Panc1 (cell line): ENCODE results near the gene MLANA. TPM values are rescaled to one million over a fixed set of nuclear protein-coding genes. Genes with fewer than 3 reads are reported as not detected.

Source experiments
- ATAC-seq: fragments of 200-7000 bp; cut with Tn5 transposase; 2 replicates; pipeline ENCODE4 v1.9.1; 2020; ENCODE audit warnings: mild to moderate bottlenecking, moderate library complexity
- BruUV-seq: library from RNA; stranded (reverse); fragments of 400-500 nt; replicated peaks from 2 replicates; lab custom pipeline; 2021; lab: Mats Ljungman, UMichigan
- CTCF ChIA-PET: fragments of 300-600 bp; sonication (Branson Sonifier 250); formaldehyde crosslinking; loops from one replicate; lab custom pipeline; 2022; ENCODE audit warnings: antibody characterized with exemption; lab: Charles Lee
- POLR2A ChIA-PET: fragments of 300-600 bp; sonication (Branson Sonifier 250); formaldehyde crosslinking; loops from one replicate; lab custom pipeline; 2022; ENCODE audit warnings: antibody characterized with exemption; lab: Charles Lee
- DNase-seq: peaks from one replicate; pipeline ENCODE4 v3.0.0-alpha.2; 2010; ENCODE audit warnings: low read depth, low spot score
- H3K27ac ChIP-seq: 2 replicates; pipeline ENCODE4 v1.5.1; 2011; ENCODE audit warnings: mild to moderate bottlenecking, low read length, inconsistent platforms
- H3K27me3 ChIP-seq: fragments of 200-500 bp; sonication (Bioruptor generic); 2 replicates; pipeline ENCODE4 v1.6.0; 2014; ENCODE audit warnings: low read length, inconsistent platforms; ENCODE audit not compliant: control insufficient read depth, insufficient read depth
- H3K36me3 ChIP-seq: fragments of 200-500 bp; sonication (Bioruptor generic); 2 replicates; pipeline ENCODE4 v1.5.1; 2014; ENCODE audit warnings: inconsistent platforms, mild to moderate bottlenecking, low read length, moderate library complexity; ENCODE audit not compliant: control insufficient read depth, insufficient read depth
- H3K4me1 ChIP-seq: 2 replicates; pipeline ENCODE4 v1.5.1; 2011; ENCODE audit warnings: inconsistent platforms, mild to moderate bottlenecking, low read length, moderate library complexity; ENCODE audit not compliant: control insufficient read depth, insufficient read depth
- H3K4me3 ChIP-seq, 2 experiments: 2 replicates each; pipeline ENCODE4 v1.5.1; 2011 to 2012; ENCODE audit warnings: low read depth in 2 of 2, low read length in 2 of 2, mild to moderate bottlenecking in 2 of 2, inconsistent platforms in 1 of 2, moderate library complexity in 1 of 2
- H3K9me3 ChIP-seq: fragments of 200-500 bp; sonication (Bioruptor generic); 2 replicates; pipeline ENCODE4 v1.5.1; 2014; ENCODE audit warnings: low read depth, mild to moderate bottlenecking, inconsistent platforms, low read length, moderate library complexity; ENCODE audit not compliant: control insufficient read depth, insufficient read depth
- CTCF ChIP-seq: fragments of 450-650 bp; IDR thresholded peaks from 2 replicates; pipeline ENCODE4 v1.5.1; 2017; ENCODE audit warnings: mild to moderate bottlenecking
- POLR2AphosphoS5 ChIP-seq: IDR thresholded peaks from 2 replicates; pipeline ENCODE4 v1.6.1; 2012; ENCODE audit warnings: mild to moderate bottlenecking, low read depth, low read length, moderate library complexity
- REST ChIP-seq, 2 experiments: IDR thresholded peaks; 2 replicates each; pipeline ENCODE4 v1.6.1; 2011 to 2012; ENCODE audit warnings: low read depth in 2 of 2, control low read depth in 1 of 2, low read length in 1 of 2, mild to moderate bottlenecking in 1 of 2, moderate library complexity in 1 of 2; ENCODE audit not compliant: insufficient read depth in 1 of 2
- SIN3A ChIP-seq: IDR thresholded peaks from 2 replicates; pipeline ENCODE4 v1.6.1; 2012; ENCODE audit warnings: low read depth, mild to moderate bottlenecking, low read length, moderate library complexity, borderline replicate concordance; ENCODE audit not compliant: insufficient read depth
- TCF7L2 ChIP-seq: IDR thresholded peaks from 2 replicates; pipeline ENCODE4 v1.6.1; 2011; ENCODE audit warnings: mild to moderate bottlenecking, low read depth, low read length, inconsistent platforms
- in situ Hi-C: cut with HindIII; loops from 2 replicates; pipeline ENCODE4 v1.10.0; 2016; ENCODE audit warnings: low sequenced_read_pairs, low pct_unique_long_range_greater_than_20kb
- intact Hi-C: fragments of 100-400 bp; cut with micrococcal nuclease; formaldehyde crosslinking; loops from one replicate; pipeline ENCODE4 v1.10.0; 2022; ENCODE audit not compliant: unreplicated experiment
- total RNA-seq: library from RNA; stranded (reverse); gene quantifications from one replicate; pipeline ENCODE4 v1.2.1, GENCODE V29; 2021; ENCODE audit not compliant: unreplicated experiment

MLANA gene
- total RNA-seq, 1 experiment from 2014 or later: not detected

- POLR2A ChIA-PET: no interaction called here
- no peaks in the 10 kb centered on the region for H3K36me3 ChIP-seq
- H3K4me1 ChIP-seq: no peaks in the 10 kb centered on the region
- DNase-seq (no peak), ATAC-seq (no peak)
- no peaks in the 10 kb centered on the region for H3K9me3 ChIP-seq
- TF ChIP-seq POLR2AphosphoS5: no peak
- no peak for TF ChIP-seq SIN3A
- TF ChIP-seq TCF7L2: no peak
- no peak for TF ChIP-seq REST (IDR thresholded peaks at IDR 0.05; ENCODE audit: insufficient read depth in 1 of 2, low read depth in 2 of 2, low read length in 1 of 2)
- no peak for TF ChIP-seq CTCF
- no peak overlapping the region for H3K4me3 ChIP-seq
- CTCF ChIA-PET: no interaction called here
- in situ Hi-C loops: no loop called here
- no TSS peak for BruUV-seq
- intact Hi-C loops: no loop called here
- no peaks in the 10 kb centered on the region for H3K27me3 ChIP-seq
- no peak overlapping the region for H3K27ac ChIP-seq
These were observed 18.2 kb upstream of the MLANA start for GRCh38 chr9:5872511-5872910.

GRCh38 chr9:5873439-5873838 lies 17.2 kb upstream of the MLANA start:
- Histone ChIP-seq H3K27ac (no peak overlapping the region), H3K4me1 (no peaks in the 10 kb centered on the region), H3K9me3 (no peaks in the 10 kb centered on the region), H3K27me3 (no peaks in the 10 kb centered on the region), H3K36me3 (no peaks in the 10 kb centered on the region), H3K4me3 (no peak overlapping the region)
- POLR2A ChIA-PET: no interaction called here
- no TSS peak for BruUV-seq
- DNase-seq (no peak), ATAC-seq (no peak)
- intact Hi-C loops: no loop called here
- CTCF ChIA-PET: no interaction called here
- TF ChIP-seq REST (IDR thresholded peaks at IDR 0.05; ENCODE audit: insufficient read depth in 1 of 2, low read depth in 2 of 2, low read length in 1 of 2) (no peak), POLR2AphosphoS5 (no peak), TCF7L2 (no peak), CTCF (no peak), SIN3A (no peak)
- in situ Hi-C loops: no loop called here
